K562 (cell line): Measurements from ENCODE around the gene LSM4. TPM values are rescaled to one million over a fixed set of nuclear protein-coding genes. Genes with fewer than 3 reads are reported as not detected.
A peak's percentile ranks its signal among the peaks of the same experiment; 100 is the strongest.

ENCODE experiments used
- E2F3 ChIP-seq: fragments of 250-450 bp; sonication (Bioruptor Pico); IDR thresholded peaks from 2 replicates; pipeline ENCODE4 v1.4.0; 2020; ENCODE audit warnings: mild to moderate bottlenecking
- IRF1 ChIP-seq: sonication (generic); formaldehyde crosslinking; IDR thresholded peaks from 2 replicates; pipeline ENCODE4 v1.8.0; 2022; ENCODE audit warnings: missing genetic modification reagents, mild to moderate bottlenecking, borderline replicate concordance
- KLF13 ChIP-seq: fragments of 450-650 bp; IDR thresholded peaks from 2 replicates; pipeline ENCODE4 v1.6.1; 2016; ENCODE audit warnings: missing genetic modification characterization, low read depth, mild to moderate bottlenecking, missing compliant biosample characterization, moderate library complexity, borderline replicate concordance
- NONO ChIP-seq, 2 experiments: fragments of 200-400 bp in 1 of 2; fragments of 450-650 bp in 1 of 2; formaldehyde crosslinking in 1 of 2; IDR thresholded peaks; 2 replicates each; pipeline ENCODE4 v1.6.1; 2017; ENCODE audit warnings: low read depth in 2 of 2, mild to moderate bottlenecking in 2 of 2, moderate library complexity in 2 of 2, low read length in 1 of 2
- NR2C1 ChIP-seq, 2 experiments: fragments of 450-650 bp; IDR thresholded peaks; 2 replicates each; pipeline ENCODE4 v1.6.1; 2017; ENCODE audit warnings: mild to moderate bottlenecking in 2 of 2, antibody characterized with exemption in 1 of 2, inconsistent platforms in 1 of 2, missing compliant biosample characterization in 1 of 2, missing genetic modification characterization in 1 of 2
- NR2C2 ChIP-seq, 2 experiments: fragments of 200-800 bp in 1 of 2; sonication (Bioruptor generic) in 1 of 2; sonication (generic) in 1 of 2; formaldehyde crosslinking in 1 of 2; IDR thresholded peaks; 2 replicates each; pipeline versions ENCODE4 v1.6.1 to v1.8.0; 2016 to 2022; ENCODE audit warnings: mild to moderate bottlenecking in 1 of 2, missing compliant biosample characterization in 1 of 2, missing genetic modification characterization in 1 of 2, missing genetic modification reagents in 1 of 2
- POLR3G ChIP-seq: IDR thresholded peaks from 2 replicates; pipeline ENCODE4 v1.6.1; 2011; ENCODE audit not compliant: insufficient read length, insufficient replicate concordance; ENCODE audit errors: extremely low read depth
- STAT6 ChIP-seq: sonication (generic); formaldehyde crosslinking; IDR thresholded peaks from 2 replicates; pipeline ENCODE4 v1.8.1; 2023; ENCODE audit warnings: mild to moderate bottlenecking, missing genetic modification reagents
- ZBTB11 ChIP-seq, 3 experiments: fragments of 200-800 bp in 1 of 3; fragments of 250-450 bp in 1 of 3; fragments of 450-650 bp in 1 of 3; sonication (Bioruptor Pico) in 1 of 3; sonication (Bioruptor generic) in 1 of 3; formaldehyde crosslinking in 1 of 3; IDR thresholded peaks; 2 replicates each; pipeline versions ENCODE4 v1.6.1 to v1.8.0; 2016 to 2022; ENCODE audit warnings: mild to moderate bottlenecking in 2 of 3, missing genetic modification characterization in 2 of 3, missing compliant biosample characterization in 1 of 3, moderate library complexity in 1 of 3
- ZNF324 ChIP-seq: fragments of 250-450 bp; sonication (Bioruptor Pico); IDR thresholded peaks from 2 replicates; pipeline ENCODE4 v1.4.0; 2020; ENCODE audit warnings: mild to moderate bottlenecking
- ZNF41 ChIP-seq: fragments of 250-450 bp; sonication (Bioruptor Pico); conservative IDR thresholded peaks from 2 replicates; pipeline ENCODE4 v1.4.0; 2020; ENCODE audit warnings: mild to moderate bottlenecking
- ZNF609 ChIP-seq: sonication (generic); formaldehyde crosslinking; IDR thresholded peaks from 2 replicates; pipeline ENCODE4 v1.8.1; 2023; ENCODE audit warnings: missing genetic modification reagents, mild to moderate bottlenecking, borderline replicate concordance
- polyA plus RNA-seq, 8 experiments: library from polyadenylated mRNA; depleted of rRNA in 4 of 8; stranded (reverse) in 5 of 8; unstranded in 3 of 8; fragments of >200 nt; fragmentation: Nextera tagmentation in 2 of 8; fragmentation: Illumina TruSeq in 1 of 8; extraction: Ambion mirVana in 2 of 8; extraction: Trizol in 1 of 8; gene quantifications; 2 replicates each; pipeline versions ENCODE4 v1.2.1 to v1.2.3, GENCODE V29; 2011 to 2014; ENCODE audit warnings: inconsistent platforms in 1 of 8, missing spikeins in 1 of 8
- total RNA-seq, 7 experiments: library from RNA; depleted of rRNA in 6 of 7; stranded (reverse); fragments of >200 nt in 6 of 7; fragmentation: Illumina TruSeq in 2 of 7; extraction: Trizol in 2 of 7; gene quantifications; 2 replicates each; pipeline versions ENCODE4 v1.2.1 to v1.2.3, GENCODE V29; 2011 to 2021; ENCODE audit warnings: low replicate concordance in 1 of 7

Gene LSM4
- total and polyA plus RNA-seq, 9 of the 15 experiments (the other 6 are each of a cell fraction or from before 2014, with no cell fraction given), result 11.9 to 763 (median 202) TPM

GRCh38 chr19:18292810-18293641, 29.9 kb downstream of the LSM4 start (continued):
- TF ChIP-seq POLR3G (no peak), IRF1 (no peak), ZNF324 (no peak), KLF13 (tag) (no peak), NR2C1 (IDR thresholded peaks at IDR 0.05) (peak; percentile 22; the same call in 1 of the 2 replicates), NR2C1 (tag; IDR thresholded peaks at IDR 0.05) (peak; percentile 61; the same call in 1 of the 2 replicates), ZNF609 (CRISPR knock-in tag) (no peak), ZNF41 (CRISPR knock-in tag) (no peak), STAT6 (CRISPR knock-in tag) (0 out of 2 replicates have a peak, but pooled peaks have one; percentile 18), NR2C2 (CRISPR knock-in tag; IDR thresholded peaks at IDR 0.05) (no peak), NR2C2 (tag; IDR thresholded peaks at IDR 0.05) (peak; percentile 63; the same call in 1 of the 2 replicates), NONO (IDR thresholded peaks at IDR 0.05; ENCODE audit: low read depth in 2 of 2, low read length in 1 of 2) (no peak), E2F3 (no peak), ZBTB11 (CRISPR knock-in tag; IDR thresholded peaks at IDR 0.05) (no peak; a peak in 1 of 6 replicates)
